Caco-2 (cell line): ENCODE results near the gene DNAJC21. TPM values are rescaled to one million over a fixed set of nuclear protein-coding genes. Genes with fewer than 3 reads are reported as not detected.

Experiments used
- BruUV-seq: library from RNA; stranded (reverse); fragments of 400-500 nt; replicated peaks from 2 replicates; lab custom pipeline; 2021; lab: Mats Ljungman, UMichigan
- CTCF ChIA-PET: fragments of 300-600 bp; sonication (Branson Sonifier 250); formaldehyde crosslinking; loops from one replicate; lab custom pipeline; 2022; ENCODE audit warnings: antibody characterized with exemption; lab: Charles Lee
- POLR2A ChIA-PET: fragments of 300-600 bp; sonication (Branson Sonifier 250); formaldehyde crosslinking; loops from one replicate; lab custom pipeline; 2022; ENCODE audit warnings: antibody characterized with exemption; lab: Charles Lee
- DNase-seq, 2 experiments: peaks; one replicate each; pipeline versions ENCODE4 v3.0.0 to v3.0.0-alpha.2; 2020 to 2022
- H3K27me3 ChIP-seq: replicated peaks from 2 replicates; pipeline ENCODE4 v1.6.0; 2011; ENCODE audit warnings: low read length; ENCODE audit not compliant: control insufficient read depth, insufficient read depth
- H3K36me3 ChIP-seq: 2 replicates; pipeline ENCODE4 v1.5.1; 2011; ENCODE audit warnings: low read length; ENCODE audit not compliant: control insufficient read depth, insufficient read depth
- H3K4me1 ChIP-seq: fragments of 250-450 bp; sonication (Bioruptor Pico); 2 replicates; pipeline ENCODE4 v1.5.1; 2020; ENCODE audit warnings: mild to moderate bottlenecking
- H3K4me3 ChIP-seq: 2 replicates; pipeline ENCODE4 v1.5.1; 2011; ENCODE audit warnings: low read depth, mild to moderate bottlenecking, control low read depth, low read length
- H3K9me3 ChIP-seq: fragments of 250-450 bp; sonication (Bioruptor Pico); 2 replicates; pipeline ENCODE4 v1.5.1; 2020; ENCODE audit warnings: mild to moderate bottlenecking, moderate library complexity
- H3K27ac Mint-ChIP-seq: one replicate; pipeline ENCODE4 v1.8.0; 2022; ENCODE audit warnings: mixed read lengths; ENCODE audit not compliant: unreplicated experiment
- H3K27me3 Mint-ChIP-seq: one replicate; pipeline ENCODE4 v1.8.0; 2022; ENCODE audit warnings: mixed read lengths; ENCODE audit not compliant: insufficient read depth, unreplicated experiment
- H3K36me3 Mint-ChIP-seq: one replicate; pipeline ENCODE4 v1.8.0; 2022; ENCODE audit warnings: mild to moderate bottlenecking, mixed read lengths; ENCODE audit not compliant: insufficient read depth, unreplicated experiment
- H3K4me1 Mint-ChIP-seq: one replicate; pipeline ENCODE4 v1.8.0; 2022; ENCODE audit warnings: low read depth, mixed read lengths; ENCODE audit not compliant: unreplicated experiment
- H3K4me3 Mint-ChIP-seq: one replicate; pipeline ENCODE4 v1.8.0; 2022; ENCODE audit warnings: mild to moderate bottlenecking, moderate library complexity, mixed read lengths; ENCODE audit not compliant: unreplicated experiment
- H3K9me3 Mint-ChIP-seq: one replicate; pipeline ENCODE4 v1.8.0; 2022; ENCODE audit warnings: mixed read lengths; ENCODE audit not compliant: unreplicated experiment
- intact Hi-C: fragments of 100-400 bp; cut with micrococcal nuclease; formaldehyde crosslinking; loops from one replicate; pipeline ENCODE4 v1.10.0; 2022; ENCODE audit not compliant: unreplicated experiment
- total RNA-seq: library from RNA; stranded (reverse); gene quantifications from 2 replicates; pipeline ENCODE4 v1.2.3, GENCODE V29; 2022
- TF ChIP-seq, protein P1 (sequence below), 2 experiments: fragments of 200-600 bp in 1 of 2; IDR thresholded peaks; 1 replicate in 1 of 2; 2 replicates in 1 of 2; pipeline versions ENCODE4 v1.5.1 to v1.8.0; 2011 to 2022; ENCODE audit warnings: antibody characterized with exemption in 1 of 2, control low read depth in 1 of 2, inconsistent platforms in 1 of 2, low read depth in 1 of 2, low read length in 1 of 2, mild to moderate bottlenecking in 1 of 2, moderate library complexity in 1 of 2; ENCODE audit not compliant: insufficient read depth in 1 of 2, severe bottlenecking in 1 of 2, unreplicated experiment in 1 of 2

Gene DNAJC21
- total RNA-seq, 1 experiment from 2014 or later, result 66.0 TPM

GRCh38 chr5:34923694-34924461 lies 5.5 kb upstream of the DNAJC21 start:
- ChIA-PET CTCF (no interaction called here), POLR2A (interaction anchor here (0.6 kb wide), 1 partner anchor 473 kb away, joined by 3 read pairs; no protein-coding TSS in a partner anchor)
- intact Hi-C loops, result no loop called here
- no peaks in the 10 kb centered on the region for H3K27me3 ChIP-seq
- H3K9me3 ChIP-seq, result no peaks in the 10 kb centered on the region
- TF ChIP-seq, protein P1, sequence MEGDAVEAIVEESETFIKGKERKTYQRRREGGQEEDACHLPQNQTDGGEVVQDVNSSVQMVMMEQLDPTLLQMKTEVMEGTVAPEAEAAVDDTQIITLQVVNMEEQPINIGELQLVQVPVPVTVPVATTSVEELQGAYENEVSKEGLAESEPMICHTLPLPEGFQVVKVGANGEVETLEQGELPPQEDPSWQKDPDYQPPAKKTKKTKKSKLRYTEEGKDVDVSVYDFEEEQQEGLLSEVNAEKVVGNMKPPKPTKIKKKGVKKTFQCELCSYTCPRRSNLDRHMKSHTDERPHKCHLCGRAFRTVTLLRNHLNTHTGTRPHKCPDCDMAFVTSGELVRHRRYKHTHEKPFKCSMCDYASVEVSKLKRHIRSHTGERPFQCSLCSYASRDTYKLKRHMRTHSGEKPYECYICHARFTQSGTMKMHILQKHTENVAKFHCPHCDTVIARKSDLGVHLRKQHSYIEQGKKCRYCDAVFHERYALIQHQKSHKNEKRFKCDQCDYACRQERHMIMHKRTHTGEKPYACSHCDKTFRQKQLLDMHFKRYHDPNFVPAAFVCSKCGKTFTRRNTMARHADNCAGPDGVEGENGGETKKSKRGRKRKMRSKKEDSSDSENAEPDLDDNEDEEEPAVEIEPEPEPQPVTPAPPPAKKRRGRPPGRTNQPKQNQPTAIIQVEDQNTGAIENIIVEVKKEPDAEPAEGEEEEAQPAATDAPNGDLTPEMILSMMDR (IDR thresholded peaks at IDR 0.05; ENCODE audit: insufficient read depth in 1 of 2, low read depth in 1 of 2, low read length in 1 of 2, severe bottlenecking in 1 of 2, unreplicated experiment in 1 of 2), result no peak
- H3K4me1 ChIP-seq, result peaks cover 19% of the 10 kb centered on the region; the same call in 1 of the 2 replicates
- BruUV-seq, result no TSS peak
- H3K4me3 Mint-ChIP-seq, result peak overlapping the region; percentile 20
- no peaks in the 10 kb centered on the region for H3K36me3 ChIP-seq
- no peak overlapping the region for H3K4me3 ChIP-seq
- DNase-seq, result peak in 1 of 2 experiments; percentile 20
- H3K36me3 Mint-ChIP-seq, result peaks cover 86% of the 10 kb centered on the region
- H3K9me3 Mint-ChIP-seq, result no peaks in the 10 kb centered on the region
- H3K4me1 Mint-ChIP-seq, result peaks cover 8% of the 10 kb centered on the region
- peak overlapping the region; percentile 36 for H3K27ac Mint-ChIP-seq
- H3K27me3 Mint-ChIP-seq, result no peaks in the 10 kb centered on the region

DNA sequence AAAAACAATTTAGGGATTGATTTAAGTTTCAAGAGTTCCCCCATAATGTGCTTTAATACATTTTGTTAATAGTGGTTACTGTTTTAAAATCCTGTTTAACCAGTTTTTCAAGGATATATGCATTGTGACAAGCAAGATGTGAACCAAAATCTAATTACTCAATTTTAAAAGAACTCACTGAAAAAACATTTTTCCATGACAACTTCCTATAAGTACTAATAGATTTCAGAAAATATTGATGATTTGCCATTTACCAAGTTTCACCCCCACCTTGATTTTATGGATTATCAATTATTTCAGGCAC lies 4.9 kb upstream of the DNAJC21 start:
- no TSS peak for BruUV-seq
- H3K4me3 Mint-ChIP-seq, result no peak overlapping the region
- intact Hi-C loops, result no loop called here
- no peaks in the 10 kb centered on the region for H3K27me3 Mint-ChIP-seq
- peaks cover 91% of the 10 kb centered on the region for H3K36me3 Mint-ChIP-seq
- Histone ChIP-seq H3K36me3 (no peaks in the 10 kb centered on the region), H3K27me3 (no peaks in the 10 kb centered on the region), H3K4me1 (peaks cover 19% of the 10 kb centered on the region; the same call in 1 of the 2 replicates), H3K4me3 (no peak overlapping the region), H3K9me3 (no peaks in the 10 kb centered on the region)
- ChIA-PET POLR2A (no interaction called here), CTCF (no interaction called here)
- H3K9me3 Mint-ChIP-seq, result no peaks in the 10 kb centered on the region
- H3K4me1 Mint-ChIP-seq, result peaks cover 8% of the 10 kb centered on the region
- H3K27ac Mint-ChIP-seq, result peak overlapping the region; percentile 36
- TF ChIP-seq, protein P1 (IDR thresholded peaks at IDR 0.05; ENCODE audit: insufficient read depth in 1 of 2, low read depth in 1 of 2, low read length in 1 of 2, severe bottlenecking in 1 of 2, unreplicated experiment in 1 of 2), result no peak
- DNase-seq, result no peak

- no TSS peak for BruUV-seq
- CTCF ChIA-PET, result no interaction called here
- H3K9me3 ChIP-seq, result no peaks in the 10 kb centered on the region
- peaks cover 17% of the 10 kb centered on the region for H3K4me1 Mint-ChIP-seq
- no peak for DNase-seq
- H3K27me3 Mint-ChIP-seq, result no peaks in the 10 kb centered on the region
- H3K36me3 ChIP-seq, result no peaks in the 10 kb centered on the region
- POLR2A ChIA-PET, result no interaction called here
- peaks cover 27% of the 10 kb centered on the region; the same call in 1 of the 2 replicates for H3K4me1 ChIP-seq
- no peaks in the 10 kb centered on the region for H3K27me3 ChIP-seq
- intact Hi-C loops, result no loop called here
- H3K36me3 Mint-ChIP-seq, result peaks cover 76% of the 10 kb centered on the region
- H3K4me3 Mint-ChIP-seq, result no peak overlapping the region
- H3K27ac Mint-ChIP-seq, result no peak overlapping the region
- H3K4me3 ChIP-seq, result no peak overlapping the region
- TF ChIP-seq, protein P1 (IDR thresholded peaks at IDR 0.05; ENCODE audit: insufficient read depth in 1 of 2, low read depth in 1 of 2, low read length in 1 of 2, severe bottlenecking in 1 of 2, unreplicated experiment in 1 of 2), result no peak
- no peaks in the 10 kb centered on the region for H3K9me3 Mint-ChIP-seq
Measured at GRCh38 chr5:34926318-34926888, 3.0 kb upstream of the DNAJC21 start.
